ENCODE results near the gene RIMKLA. TPM values are rescaled to one million over a fixed set of nuclear protein-coding genes. Genes with fewer than 3 reads are reported as not detected.

RIMKLA gene
- not detected in 2 replicates for total RNA-seq (ENCODE audit: low replicate concordance)

GRCh38 chr1:42380586-42381279 is at the start of gene RIMKLA:
RIMKLA (plus strand) TSS chr1:42380792; CDS start chr1:42380935, 143 bp downstream.

GRCh38 chr1:42335050-42335808 is 45.4 kb upstream of the RIMKLA start, which contains the start of gene FOXJ3:
FOXJ3 (minus strand) TSS chr1:42335235; CDS start chr1:42311093, 24,142 bp downstream.

GRCh38 chr1:42456010-42456753 is 75.6 kb downstream of the RIMKLA start, which contains the start of the genes PPCS and ZMYND12:
PPCS (plus strand) TSS chr1:42456543; CDS start chr1:42456566, 23 bp downstream.
ZMYND12 (minus strand) TSS chr1:42456022; CDS start chr1:42455997, 25 bp downstream.

GRCh38 chr1:42462828-42463763 is 82.5 kb downstream of the RIMKLA start, which contains the start of gene CCDC30:
CCDC30 (plus strand) TSS chr1:42463286; CDS start chr1:42480552, 17,266 bp downstream.

Other genes with a start within 250 kb of the RIMKLA start
- gene GUCA2B, start 227.4 kb upstream of the RIMKLA start, total RNA-seq (ENCODE audit: low replicate concordance), result not detected in 2 replicates
- not detected in 2 replicates for gene GUCA2A, start 216.0 kb upstream of the RIMKLA start, total RNA-seq (ENCODE audit: low replicate concordance)
- 9.7 and 9.9 TPM in 2 replicates for gene FOXJ3, start 45.6 kb upstream of the RIMKLA start, total RNA-seq (ENCODE audit: low replicate concordance)
- gene ZMYND12, start 75.2 kb downstream of the RIMKLA start, total RNA-seq (ENCODE audit: low replicate concordance), result 0.15 and 0.59 TPM in 2 replicates
- 10.6 and 22.7 TPM in 2 replicates for gene PPCS, start 75.8 kb downstream of the RIMKLA start, total RNA-seq (ENCODE audit: low replicate concordance)
- gene CCDC30, start 82.5 kb downstream of the RIMKLA start, total RNA-seq (ENCODE audit: low replicate concordance), result 0.38 and 1.8 TPM in 2 replicates